Tibial artery (tissue), 4 donors: ENCODE results near the gene MEI1.

ENCODE experiments used
- DNase-seq, 2 donors: peaks; one replicate each; pipeline ENCODE4 v3.0.0-alpha.2; 2019
- H3K27ac ChIP-seq, 2 donors: fragments of 200-600 bp; sonication (generic) in 1 of 2; 1 replicate in 1 of 2; 2 replicates in 1 of 2; pipeline ENCODE4 v1.5.1; 2018 to 2019; ENCODE audit warnings: mild to moderate bottlenecking in 1 of 2
- H3K27me3 ChIP-seq, 2 donors: fragments of 200-600 bp; sonication (generic) in 1 of 2; one replicate each; pipeline versions ENCODE4 v1.5.1 to v1.6.0; 2016 to 2019
- H3K36me3 ChIP-seq, 3 donors: fragments of 200-600 bp; sonication (generic) in 2 of 3; one replicate each; pipeline ENCODE4 v1.5.1; 2016 to 2019; ENCODE audit warnings: mild to moderate bottlenecking in 2 of 3
- H3K4me1 ChIP-seq, 4 donors: fragments of 200-600 bp; sonication (generic) in 2 of 4; 1 replicate in 3 of 4; 2 replicates in 1 of 4; pipeline ENCODE4 v1.5.1; 2016 to 2019
- H3K4me3 ChIP-seq, 2 donors: fragments of 200-600 bp; sonication (generic) in 1 of 2; 1 replicate in 1 of 2; 2 replicates in 1 of 2; pipeline ENCODE4 v1.5.1; 2018 to 2019; ENCODE audit warnings: mild to moderate bottlenecking in 2 of 2
- H3K9me3 ChIP-seq, 3 donors: fragments of 200-600 bp; sonication (generic) in 1 of 3; one replicate each; pipeline ENCODE4 v1.5.1; 2016 to 2019
- intact Hi-C: fragments of 100-400 bp; cut with DNase I; formaldehyde crosslinking; loops from one replicate; pipeline ENCODE4 v1.15.0; 2023; ENCODE audit warnings: low total_unique reads
- TF ChIP-seq, protein P1 (sequence below), 2 experiments: fragments of 200-600 bp in 1 of 2; fragments of 450-650 bp in 1 of 2; IDR thresholded peaks; one replicate each; pipeline ENCODE4 v1.5.1; 2017 to 2019; ENCODE audit warnings: antibody characterized with exemption in 2 of 2, mild to moderate bottlenecking in 1 of 2, moderate library complexity in 1 of 2

MEI1 gene

DNA sequence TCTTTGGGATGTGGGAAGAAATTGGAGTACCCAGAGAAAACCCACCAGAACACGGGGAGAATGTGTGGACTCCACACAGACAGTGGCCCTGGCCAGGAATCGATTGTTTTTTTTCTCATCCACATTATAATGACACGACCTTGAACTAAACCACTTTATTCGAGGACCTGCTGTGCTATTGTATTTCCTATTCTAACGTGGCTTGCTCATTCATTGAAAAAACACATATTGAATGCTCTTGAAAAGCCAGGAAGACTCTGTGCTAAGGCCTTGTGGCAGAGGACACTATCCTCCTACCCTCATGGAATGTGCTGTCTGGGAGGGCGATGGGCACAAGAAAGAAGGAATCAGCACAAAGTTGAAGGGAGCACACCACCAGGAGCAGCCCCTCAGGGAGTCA, 124.5 kb downstream of the MEI1 start:
- intact Hi-C loops: no loop called here
- Histone ChIP-seq H3K27ac (no peak overlapping the region), H3K9me3 (no peaks in the 10 kb centered on the region), H3K27me3 (no peaks in the 10 kb centered on the region), H3K36me3 (peaks cover 0 to 21% (median 0%) of the 10 kb centered on the region in 3 donors), H3K4me1 (peaks cover 0 to 20% (median 6%) of the 10 kb centered on the region in 4 donors), H3K4me3 (no peak overlapping the region)
- DNase-seq: no peak
- TF ChIP-seq, protein P1, sequence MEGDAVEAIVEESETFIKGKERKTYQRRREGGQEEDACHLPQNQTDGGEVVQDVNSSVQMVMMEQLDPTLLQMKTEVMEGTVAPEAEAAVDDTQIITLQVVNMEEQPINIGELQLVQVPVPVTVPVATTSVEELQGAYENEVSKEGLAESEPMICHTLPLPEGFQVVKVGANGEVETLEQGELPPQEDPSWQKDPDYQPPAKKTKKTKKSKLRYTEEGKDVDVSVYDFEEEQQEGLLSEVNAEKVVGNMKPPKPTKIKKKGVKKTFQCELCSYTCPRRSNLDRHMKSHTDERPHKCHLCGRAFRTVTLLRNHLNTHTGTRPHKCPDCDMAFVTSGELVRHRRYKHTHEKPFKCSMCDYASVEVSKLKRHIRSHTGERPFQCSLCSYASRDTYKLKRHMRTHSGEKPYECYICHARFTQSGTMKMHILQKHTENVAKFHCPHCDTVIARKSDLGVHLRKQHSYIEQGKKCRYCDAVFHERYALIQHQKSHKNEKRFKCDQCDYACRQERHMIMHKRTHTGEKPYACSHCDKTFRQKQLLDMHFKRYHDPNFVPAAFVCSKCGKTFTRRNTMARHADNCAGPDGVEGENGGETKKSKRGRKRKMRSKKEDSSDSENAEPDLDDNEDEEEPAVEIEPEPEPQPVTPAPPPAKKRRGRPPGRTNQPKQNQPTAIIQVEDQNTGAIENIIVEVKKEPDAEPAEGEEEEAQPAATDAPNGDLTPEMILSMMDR (IDR thresholded peaks at IDR 0.05): no peak

DNA sequence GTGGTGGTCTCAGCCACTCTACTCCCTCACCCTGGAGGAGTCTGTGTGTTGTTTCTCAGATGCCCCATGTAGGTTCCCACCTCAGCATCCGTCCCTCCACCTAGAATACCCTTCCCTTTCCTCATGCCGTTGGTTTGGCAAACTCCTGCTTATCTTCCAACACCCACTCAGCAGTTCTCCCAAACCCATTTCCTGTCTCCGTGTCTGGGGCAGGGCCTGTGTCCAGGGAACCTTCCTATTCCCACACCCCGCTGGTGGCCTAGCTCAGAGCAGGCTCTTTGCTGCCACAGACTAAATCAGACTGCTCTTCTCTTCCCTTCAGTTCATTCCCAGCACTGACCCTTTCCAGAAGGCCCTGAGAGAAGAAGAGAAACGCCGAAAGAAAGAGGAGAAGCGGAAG, 126.1 kb downstream of the MEI1 start:
- peaks cover 0 to 20% (median 6%) of the 10 kb centered on the region in 4 donors for H3K4me1 ChIP-seq
- intact Hi-C loops: loop anchor here (5.0 kb wide), 1 partner anchor 122 kb away; the partner anchor contains the start of gene CENPM
- no peak for DNase-seq
- H3K9me3 ChIP-seq: no peaks in the 10 kb centered on the region
- no peak overlapping the region for H3K4me3 ChIP-seq
- H3K27ac ChIP-seq: peak overlapping the region; percentile 21 to 27
- H3K27me3 ChIP-seq: no peaks in the 10 kb centered on the region
- H3K36me3 ChIP-seq: peaks cover 0 to 13% (median 0%) of the 10 kb centered on the region in 3 donors
- TF ChIP-seq, protein P1 (IDR thresholded peaks at IDR 0.05): no peak

DNA sequence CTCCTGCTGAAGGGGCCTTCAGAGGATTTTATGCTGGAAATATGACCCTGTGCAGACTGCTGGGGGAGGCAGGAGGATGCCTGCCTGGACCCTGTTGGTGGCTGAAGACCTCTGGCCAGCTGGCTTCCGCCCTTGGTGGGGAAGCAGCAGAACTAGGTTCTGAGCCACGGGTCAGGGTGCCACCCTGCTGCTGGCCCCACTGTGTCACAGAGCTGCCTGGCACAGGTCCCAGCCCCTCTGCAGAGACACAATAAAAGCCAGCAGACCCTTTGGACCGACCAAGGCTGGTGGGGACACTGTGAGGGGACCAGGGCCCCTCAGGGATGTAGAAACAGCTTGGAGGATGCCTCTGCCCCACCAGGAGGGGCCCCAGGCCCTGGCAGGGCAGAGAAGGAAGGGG, 126.7 kb downstream of the MEI1 start:
- Histone ChIP-seq H3K4me3 (no peak overlapping the region), H3K27ac (peak overlapping the region in 1 of 2 donors; percentile 27), H3K27me3 (no peaks in the 10 kb centered on the region), H3K4me1 (peaks cover 0 to 20% (median 6%) of the 10 kb centered on the region in 4 donors), H3K9me3 (no peaks in the 10 kb centered on the region), H3K36me3 (peaks cover 0 to 13% (median 0%) of the 10 kb centered on the region in 3 donors)
- intact Hi-C loops: loop anchor here (5.0 kb wide), 1 partner anchor 121 kb away; the partner anchor contains the start of gene CENPM
- no peak for DNase-seq
- TF ChIP-seq, protein P1 (IDR thresholded peaks at IDR 0.05): no peak

DNA sequence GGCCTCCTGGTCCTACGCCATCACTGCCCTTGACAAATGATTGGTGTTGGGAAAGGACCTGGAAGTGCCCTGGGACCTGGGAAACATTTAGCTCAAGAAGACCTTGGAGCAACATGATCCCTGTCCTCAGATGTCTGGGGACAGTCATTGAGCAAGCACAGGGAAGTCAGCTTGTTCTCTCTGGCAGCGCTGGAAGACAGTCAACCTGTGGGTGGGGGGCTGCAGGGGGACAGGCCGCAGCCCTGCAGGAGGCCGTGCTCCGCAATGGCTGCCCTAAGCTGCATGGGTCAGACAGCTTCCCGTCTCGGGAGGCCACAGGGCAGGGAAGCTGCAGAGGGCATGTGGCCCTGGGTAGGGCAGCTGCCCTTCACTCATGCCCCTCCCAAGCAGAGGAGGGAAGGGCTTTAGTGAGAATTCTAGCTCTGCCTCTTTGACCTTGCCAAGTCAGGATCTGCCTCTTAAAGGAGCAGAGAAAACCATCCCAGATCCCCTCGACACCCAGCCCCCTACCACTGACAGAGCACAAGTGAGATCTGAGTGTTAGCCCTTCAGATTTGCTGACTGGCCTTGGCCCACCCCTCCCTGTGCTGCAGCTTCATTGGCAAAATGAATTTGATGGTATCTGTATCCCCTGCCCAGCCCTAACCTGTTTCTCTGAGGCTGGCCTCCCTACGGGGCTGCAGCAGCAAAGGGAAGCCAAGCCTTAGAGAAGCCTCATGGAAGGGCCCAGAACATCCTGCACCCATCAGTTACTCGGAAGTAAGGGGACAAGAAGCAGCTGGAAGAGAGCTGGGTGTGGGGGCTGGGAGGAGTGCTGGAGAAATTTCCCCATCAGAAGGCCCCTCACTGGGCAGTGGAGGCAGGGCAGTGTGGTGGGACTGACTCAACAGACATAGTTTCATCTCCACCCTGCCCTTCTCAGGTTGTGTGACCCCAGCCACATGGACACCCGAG, 127.4 kb downstream of the MEI1 start:
- TF ChIP-seq, protein P1 (IDR thresholded peaks at IDR 0.05): no peak
- no peak for DNase-seq
- H3K27ac ChIP-seq: peak overlapping the region in 1 of 2 donors; percentile 27
- no peaks in the 10 kb centered on the region for H3K27me3 ChIP-seq
- H3K4me3 ChIP-seq: no peak overlapping the region
- H3K36me3 ChIP-seq: peaks cover 0 to 13% (median 0%) of the 10 kb centered on the region in 3 donors
- H3K9me3 ChIP-seq: no peaks in the 10 kb centered on the region
- intact Hi-C loops: loop anchor here (5.0 kb wide), 1 partner anchor 121 kb away; the partner anchor contains the start of gene CENPM
- H3K4me1 ChIP-seq: peaks cover 0 to 20% (median 6%) of the 10 kb centered on the region in 4 donors

DNA sequence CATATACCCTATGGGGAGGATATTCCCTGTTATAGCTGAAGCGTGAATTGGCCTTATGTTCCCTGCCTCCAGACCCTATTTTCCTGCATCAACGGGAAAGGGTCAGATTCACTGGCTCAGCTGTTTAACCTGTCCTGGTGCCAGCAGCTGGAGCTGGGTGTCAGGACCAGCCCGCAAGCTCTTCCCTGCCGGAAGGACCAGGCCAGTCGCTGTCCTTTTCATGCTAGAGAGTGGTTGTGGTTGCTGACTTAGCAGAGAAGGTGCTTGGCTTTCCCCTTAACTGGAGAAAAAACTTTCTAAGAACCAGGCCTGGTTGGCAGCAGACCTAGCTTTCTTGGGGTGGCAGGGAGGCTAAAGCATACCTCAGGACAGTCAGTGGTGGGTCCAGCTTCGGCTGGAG, 128.4 kb downstream of the MEI1 start:
- intact Hi-C loops: loop anchor here (5.0 kb wide), 1 partner anchor 120 kb away; the partner anchor contains the start of gene CENPM
- H3K36me3 ChIP-seq: peaks cover 0 to 13% (median 0%) of the 10 kb centered on the region in 3 donors
- TF ChIP-seq, protein P1 (IDR thresholded peaks at IDR 0.05): no peak
- no peaks in the 10 kb centered on the region for H3K27me3 ChIP-seq
- H3K4me1 ChIP-seq: peaks cover 0 to 26% (median 6%) of the 10 kb centered on the region in 4 donors
- H3K9me3 ChIP-seq: no peaks in the 10 kb centered on the region
- H3K4me3 ChIP-seq: no peak overlapping the region
- no peak for DNase-seq
- no peak overlapping the region for H3K27ac ChIP-seq
